ENCODE measurements around the gene MED10.
A peak's percentile ranks its signal among the peaks of the same experiment; 100 is the strongest.

Gene MED10

GRCh38 chr5:6348476-6349000 is 29.8 kb downstream of the MED10 start:
- no peak for DNase-seq

- DNase-seq: no peak
Measured at GRCh38 chr5:6347673-6348072, 30.7 kb downstream of the MED10 start.

DNA sequence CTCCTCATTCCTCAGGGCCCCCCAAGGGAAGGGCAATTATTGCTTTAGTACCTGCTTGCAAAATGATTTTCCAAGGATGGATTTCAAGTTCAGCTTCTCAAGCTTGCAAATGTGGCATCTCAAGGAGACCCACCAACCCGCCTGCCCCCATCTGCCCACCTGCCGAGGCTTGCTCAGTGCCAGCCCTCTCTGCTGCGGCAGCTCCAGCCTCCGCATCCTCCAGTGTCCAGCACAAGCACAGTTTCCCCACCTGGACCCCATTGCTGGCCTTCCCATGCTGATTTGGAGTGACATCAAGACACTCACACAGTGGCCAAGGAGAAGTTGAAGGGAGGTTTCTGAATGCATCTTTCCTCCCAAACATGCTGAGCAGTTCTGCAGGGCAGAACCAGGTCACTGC is 31.2 kb downstream of the MED10 start:
- no peak for DNase-seq

DNA sequence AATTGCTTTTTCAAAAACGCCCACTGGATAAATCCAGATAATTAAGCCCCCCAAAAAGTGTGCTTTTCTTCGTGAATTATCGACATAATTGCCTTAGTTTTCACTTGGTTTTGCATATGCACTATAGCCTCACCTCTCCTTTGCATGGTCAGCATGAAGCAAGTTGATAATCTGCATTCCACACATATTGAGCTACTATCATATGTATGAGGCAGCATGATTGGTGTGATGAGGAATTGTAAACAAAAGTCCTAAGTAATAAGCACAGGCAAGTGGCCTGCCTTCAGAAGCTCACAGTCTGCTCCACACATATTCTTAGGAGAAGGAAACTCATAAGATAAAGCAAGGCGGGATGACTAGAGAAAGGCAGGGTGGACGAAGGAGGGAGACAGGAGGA is 33.8 kb downstream of the MED10 start:
- DNase-seq: no peak

DNA sequence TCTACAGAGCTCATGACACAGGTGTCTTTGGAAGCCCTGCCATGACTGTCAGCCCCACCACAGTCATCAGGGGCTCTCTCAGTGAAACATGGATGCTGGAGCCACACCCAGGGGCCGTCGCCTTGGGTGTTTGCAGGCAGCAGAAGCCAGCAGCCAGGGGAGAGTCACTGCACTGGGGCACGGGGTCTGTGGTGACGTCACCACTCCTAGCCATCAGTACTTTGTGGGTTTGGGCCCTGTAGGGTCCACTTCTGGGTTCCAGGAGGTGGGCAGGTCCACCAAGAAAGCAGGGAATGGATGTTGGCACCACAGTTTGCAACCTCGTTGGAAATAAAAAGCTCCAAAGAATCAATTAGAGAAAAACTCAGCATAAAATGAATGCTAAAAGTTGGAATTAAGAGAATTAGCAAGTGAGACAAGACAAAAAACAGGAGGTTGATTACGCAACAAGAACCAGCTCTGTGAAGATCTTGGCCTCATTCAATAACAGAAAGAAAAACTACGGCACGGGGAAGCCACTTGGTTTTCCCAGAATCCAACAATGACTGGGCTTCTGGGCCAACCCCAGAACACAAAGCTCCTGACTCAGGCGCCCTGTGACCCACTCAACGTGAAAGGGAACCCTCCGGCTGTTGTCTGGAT is 34.3 kb downstream of the MED10 start:
- no peak for DNase-seq

DNA sequence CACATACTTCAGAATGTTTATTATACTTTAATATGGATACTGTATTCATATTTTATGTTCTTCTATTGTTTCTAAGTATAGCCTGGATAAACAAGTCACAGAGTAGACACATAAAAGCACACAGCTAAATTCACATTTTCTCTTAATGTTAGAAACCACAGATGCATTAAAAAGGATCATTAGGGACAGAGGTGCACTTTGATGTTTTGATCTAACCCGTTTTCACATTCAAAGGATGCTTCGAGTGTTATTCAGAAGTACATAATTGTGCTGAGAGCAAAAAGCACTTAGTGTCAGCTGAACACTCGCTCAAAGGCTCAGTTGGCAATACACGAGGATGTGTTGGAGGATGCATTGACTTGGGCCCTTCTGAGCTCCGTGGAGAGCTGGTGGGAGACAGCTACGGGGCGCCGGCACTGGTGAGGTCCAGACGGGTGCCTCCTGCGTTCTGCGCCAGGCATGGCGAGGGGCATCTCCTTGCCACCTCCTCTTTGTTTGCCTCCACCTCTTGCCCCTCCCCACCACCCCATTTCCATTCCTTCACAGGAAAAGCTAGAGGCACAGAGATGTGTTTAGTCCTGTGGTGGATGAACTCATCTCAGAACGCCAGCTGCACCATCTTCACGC is 35.5 kb downstream of the MED10 start:
- DNase-seq: no peak

GRCh38 chr5:6340100-6340499 is 38.2 kb downstream of the MED10 start:
- DNase-seq: no peak

DNA sequence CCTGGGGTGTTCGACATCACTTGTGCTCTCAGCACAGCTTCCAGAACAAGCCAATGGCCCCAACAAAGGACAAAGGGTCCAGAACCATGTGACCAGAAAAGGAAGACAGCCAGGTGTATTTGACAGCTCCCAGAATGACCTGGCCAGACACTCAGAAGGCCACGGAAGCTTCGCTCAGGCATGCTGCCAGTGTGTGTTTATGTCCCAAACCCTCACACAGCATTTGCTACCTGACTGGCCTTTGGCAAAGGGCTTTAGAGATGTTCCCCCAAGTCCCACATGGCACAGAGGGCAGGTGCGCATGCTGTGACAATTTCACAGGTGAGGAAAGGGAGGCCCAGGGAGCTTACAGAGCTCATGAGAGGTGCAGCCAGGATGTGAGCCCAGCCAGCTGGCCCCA is 39.5 kb downstream of the MED10 start:
- no peak for DNase-seq

- no peak for DNase-seq
Measured at GRCh38 chr5:6338135-6338534, 40.2 kb downstream of the MED10 start.

DNA sequence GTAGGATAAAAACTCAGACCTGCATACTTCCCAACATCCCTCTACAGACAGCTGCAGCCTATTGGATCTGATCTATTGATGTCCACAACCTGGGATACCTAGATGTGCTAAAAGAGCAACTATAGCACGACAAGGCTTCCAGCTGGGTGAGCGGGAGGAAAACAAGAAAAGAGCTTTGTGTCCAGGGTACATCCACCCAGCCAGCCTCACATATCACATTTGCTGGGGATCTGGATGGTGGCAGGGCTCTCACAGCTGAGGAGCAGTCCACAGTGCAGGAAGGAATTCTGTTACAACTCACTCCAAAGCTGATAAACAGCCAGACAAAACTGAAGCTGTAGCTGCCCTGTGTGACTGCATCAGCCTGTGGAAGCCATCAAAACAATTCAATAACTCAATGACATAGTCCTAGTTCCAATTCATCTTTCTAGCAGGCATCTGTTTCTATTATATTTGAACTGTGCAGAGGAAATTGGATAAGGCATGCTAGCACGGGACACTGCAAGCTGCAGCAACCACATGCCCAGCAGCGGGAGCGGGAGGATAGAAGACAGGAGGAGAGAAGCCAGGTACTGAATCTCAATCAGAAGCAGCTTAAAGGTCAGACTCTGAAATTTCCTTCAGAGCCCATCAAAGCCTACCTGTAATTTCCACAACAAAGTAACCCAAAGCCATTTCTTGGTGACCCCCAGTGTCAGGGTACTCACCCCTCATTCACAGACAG is 45.0 kb downstream of the MED10 start:
- no peak for DNase-seq

GRCh38 chr5:6328173-6328572 is 50.2 kb downstream of the MED10 start:
- peak; percentile 28 for DNase-seq

GRCh38 chr5:6326776-6327175 is 51.6 kb downstream of the MED10 start:
- no peak for DNase-seq

DNA sequence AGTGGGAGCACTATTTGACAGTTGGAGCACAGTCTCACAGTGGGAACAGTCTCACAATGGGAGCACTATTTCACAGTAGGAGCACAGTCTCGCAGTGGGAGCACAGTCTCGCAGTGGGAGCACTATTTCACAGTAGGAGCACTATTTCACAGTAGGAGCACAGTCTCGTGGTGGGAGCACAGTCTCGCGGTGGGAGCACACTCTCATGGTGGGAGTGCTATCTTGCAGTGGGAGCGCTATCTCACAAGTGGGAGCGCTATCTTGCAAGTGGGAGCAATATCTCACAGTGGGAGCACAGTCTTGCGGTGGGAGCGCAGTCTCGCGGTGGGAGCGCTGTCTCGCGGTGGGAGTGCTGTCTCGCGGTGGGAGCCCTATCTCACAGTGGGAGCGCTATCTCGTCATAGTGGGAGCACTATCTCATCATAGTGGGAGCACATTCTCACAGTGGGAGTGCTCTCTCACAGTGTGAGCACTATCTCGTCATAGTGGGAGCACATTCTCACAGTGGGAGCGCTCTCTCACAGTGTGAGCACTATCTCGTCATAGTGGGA is 56.1 kb downstream of the MED10 start:
- no peak for DNase-seq

Measured in stimulated activated CD8-positive, alpha-beta memory T cell treated with anti-CD3 and anti-CD28 coated beads, Interleukin-4, amount 100 ng/mL, for 48 hours (primary cell).